ENCODE measurements around the gene RS1. TPM values are rescaled to one million over a fixed set of nuclear protein-coding genes. Genes with fewer than 3 reads are reported as not detected.

RS1 gene
- total RNA-seq, 2 donors from 2014 or later: not detected

GRCh38 chrX:18643243-18643642 is 28.7 kb downstream of the RS1 start:
- DNase-seq (ENCODE audit: low spot score) (no peak), ATAC-seq (ENCODE audit: insufficient number of reproducible peaks, low FRiP score, low read depth) (no peak)
- Histone ChIP-seq H3K9me3 (no peaks in the 10 kb centered on the region), H3K27me3 (replicated peaks; ENCODE audit: insufficient read depth) (no peaks in the 10 kb centered on the region), H3K36me3 (no peaks in the 10 kb centered on the region), H3K4me1 (ENCODE audit: control insufficient read depth in 1 of 2, low read depth in 2 of 2) (no peaks in the 10 kb centered on the region), H3K4me3 (no peak overlapping the region), H3K27ac (no peak overlapping the region)
- TF ChIP-seq, protein P1, sequence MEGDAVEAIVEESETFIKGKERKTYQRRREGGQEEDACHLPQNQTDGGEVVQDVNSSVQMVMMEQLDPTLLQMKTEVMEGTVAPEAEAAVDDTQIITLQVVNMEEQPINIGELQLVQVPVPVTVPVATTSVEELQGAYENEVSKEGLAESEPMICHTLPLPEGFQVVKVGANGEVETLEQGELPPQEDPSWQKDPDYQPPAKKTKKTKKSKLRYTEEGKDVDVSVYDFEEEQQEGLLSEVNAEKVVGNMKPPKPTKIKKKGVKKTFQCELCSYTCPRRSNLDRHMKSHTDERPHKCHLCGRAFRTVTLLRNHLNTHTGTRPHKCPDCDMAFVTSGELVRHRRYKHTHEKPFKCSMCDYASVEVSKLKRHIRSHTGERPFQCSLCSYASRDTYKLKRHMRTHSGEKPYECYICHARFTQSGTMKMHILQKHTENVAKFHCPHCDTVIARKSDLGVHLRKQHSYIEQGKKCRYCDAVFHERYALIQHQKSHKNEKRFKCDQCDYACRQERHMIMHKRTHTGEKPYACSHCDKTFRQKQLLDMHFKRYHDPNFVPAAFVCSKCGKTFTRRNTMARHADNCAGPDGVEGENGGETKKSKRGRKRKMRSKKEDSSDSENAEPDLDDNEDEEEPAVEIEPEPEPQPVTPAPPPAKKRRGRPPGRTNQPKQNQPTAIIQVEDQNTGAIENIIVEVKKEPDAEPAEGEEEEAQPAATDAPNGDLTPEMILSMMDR (IDR thresholded peaks at IDR 0.05): no peak

GRCh38 chrX:18640686-18641085 is 31.2 kb downstream of the RS1 start:
- Histone ChIP-seq H3K4me3 (no peak overlapping the region), H3K9me3 (no peaks in the 10 kb centered on the region), H3K36me3 (no peaks in the 10 kb centered on the region), H3K27ac (no peak overlapping the region), H3K4me1 (ENCODE audit: control insufficient read depth in 1 of 2, low read depth in 2 of 2) (no peaks in the 10 kb centered on the region), H3K27me3 (replicated peaks; ENCODE audit: insufficient read depth) (no peaks in the 10 kb centered on the region)
- TF ChIP-seq, protein P1 (IDR thresholded peaks at IDR 0.05): no peak
- DNase-seq (ENCODE audit: low spot score) (no peak), ATAC-seq (ENCODE audit: insufficient number of reproducible peaks, low FRiP score, low read depth) (no peak)

GRCh38 chrX:18639280-18639679 is 32.6 kb downstream of the RS1 start:
- ATAC-seq (ENCODE audit: insufficient number of reproducible peaks, low FRiP score, low read depth) (no peak), DNase-seq (ENCODE audit: low spot score) (no peak)
- H3K27ac ChIP-seq: no peak overlapping the region
- TF ChIP-seq, protein P1 (IDR thresholded peaks at IDR 0.05): no peak
- H3K4me3 ChIP-seq: no peak overlapping the region
- no peaks in the 10 kb centered on the region for H3K9me3 ChIP-seq
- H3K36me3 ChIP-seq: no peaks in the 10 kb centered on the region
- H3K27me3 ChIP-seq (replicated peaks; ENCODE audit: insufficient read depth): no peaks in the 10 kb centered on the region
- H3K4me1 ChIP-seq (ENCODE audit: control insufficient read depth in 1 of 2, low read depth in 2 of 2): no peaks in the 10 kb centered on the region

DNA sequence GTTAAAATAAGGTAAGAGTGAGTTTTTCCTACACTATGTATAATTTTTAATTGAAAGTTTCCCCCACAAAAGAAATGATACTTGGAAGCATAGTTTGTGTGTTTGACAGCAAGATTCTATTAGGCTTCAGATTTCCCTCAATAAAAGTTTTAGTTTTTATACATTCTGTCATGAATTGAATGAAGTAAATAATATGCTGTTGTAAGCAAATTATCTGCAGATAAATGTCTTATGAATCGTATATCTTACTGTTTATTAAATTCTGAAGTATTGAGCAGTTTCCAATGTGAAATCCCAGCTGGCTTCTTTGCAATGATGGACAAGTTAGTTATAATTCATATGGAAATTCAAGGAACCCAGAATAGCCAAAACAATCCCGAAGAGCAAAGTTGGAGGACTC is 33.5 kb downstream of the RS1 start:
- H3K36me3 ChIP-seq: no peaks in the 10 kb centered on the region
- no peaks in the 10 kb centered on the region for H3K27me3 ChIP-seq (replicated peaks; ENCODE audit: insufficient read depth)
- no peak overlapping the region for H3K27ac ChIP-seq
- TF ChIP-seq, protein P1 (IDR thresholded peaks at IDR 0.05): no peak
- H3K9me3 ChIP-seq: no peaks in the 10 kb centered on the region
- H3K4me1 ChIP-seq (ENCODE audit: control insufficient read depth in 1 of 2, low read depth in 2 of 2): no peaks in the 10 kb centered on the region
- ATAC-seq (ENCODE audit: insufficient number of reproducible peaks, low FRiP score, low read depth): no peak
- DNase-seq (ENCODE audit: low spot score): no peak
- H3K4me3 ChIP-seq: no peak overlapping the region

GRCh38 chrX:18630934-18631333 is 41.0 kb downstream of the RS1 start:
- no peak overlapping the region for H3K4me3 ChIP-seq
- TF ChIP-seq, protein P1 (IDR thresholded peaks at IDR 0.05): no peak
- H3K27me3 ChIP-seq (replicated peaks; ENCODE audit: insufficient read depth): no peaks in the 10 kb centered on the region
- ATAC-seq (ENCODE audit: insufficient number of reproducible peaks, low FRiP score, low read depth): no peak
- no peak overlapping the region for H3K27ac ChIP-seq
- H3K4me1 ChIP-seq (ENCODE audit: control insufficient read depth in 1 of 2, low read depth in 2 of 2): no peaks in the 10 kb centered on the region
- H3K36me3 ChIP-seq: no peaks in the 10 kb centered on the region
- no peaks in the 10 kb centered on the region for H3K9me3 ChIP-seq
- no peak for DNase-seq (ENCODE audit: low spot score)
